Progenitor cell of endocrine pancreas (in vitro differentiated cells): ENCODE data around the gene GSG1L2. TPM values are rescaled to one million over a fixed set of nuclear protein-coding genes. Genes with fewer than 3 reads are reported as not detected.

ENCODE experiments used
- DNase-seq: peaks from one replicate; pipeline ENCODE4 v3.0.0; 2021; ENCODE audit warnings: low spot score; ENCODE audit not compliant: unreplicated experiment
- H3K27ac Mint-ChIP-seq: 2 replicates; pipeline ENCODE4 v1.8.0; 2021; ENCODE audit warnings: mild to moderate bottlenecking, moderate library complexity, mixed read lengths
- H3K27me3 Mint-ChIP-seq: 2 replicates; pipeline ENCODE4 v1.8.0; 2021; ENCODE audit warnings: mixed read lengths
- H3K36me3 Mint-ChIP-seq: 2 replicates; pipeline ENCODE4 v1.8.0; 2022; ENCODE audit warnings: mixed read lengths; ENCODE audit not compliant: insufficient read depth
- H3K4me1 Mint-ChIP-seq: 2 replicates; pipeline ENCODE4 v1.8.0; 2021; ENCODE audit warnings: low read depth, mixed read lengths
- H3K4me3 Mint-ChIP-seq: 2 replicates; pipeline ENCODE4 v1.8.0; 2021; ENCODE audit warnings: low read depth, mild to moderate bottlenecking, moderate library complexity, mixed read lengths
- H3K9me3 Mint-ChIP-seq: 2 replicates; pipeline ENCODE4 v1.8.0; 2021; ENCODE audit warnings: low read depth, mixed read lengths
- CTCF ChIP-seq: fragments of 200-600 bp; sonication (generic); IDR thresholded peaks from one replicate; pipeline ENCODE4 v1.5.0; 2021; ENCODE audit warnings: antibody characterized with exemption, mild to moderate bottlenecking; ENCODE audit not compliant: unreplicated experiment
- total RNA-seq: library from RNA; stranded (reverse); gene quantifications from 2 replicates; pipeline ENCODE4 v1.2.1, GENCODE V29; 2021

Gene GSG1L2
- total RNA-seq, 1 donor from 2014 or later, result not detected

GRCh38 chr17:9837551-9838471 lies 15.9 kb upstream of the GSG1L2 start:
- no peak for DNase-seq
- Mint-ChIP-seq H3K9me3 (no peaks in the 10 kb centered on the region), H3K27me3 (peaks cover 25% of the 10 kb centered on the region), H3K4me1 (no peaks in the 10 kb centered on the region), H3K36me3 (no peaks in the 10 kb centered on the region), H3K27ac (no peak overlapping the region), H3K4me3 (no peak overlapping the region)
- TF ChIP-seq CTCF, result no peak

- no peaks in the 10 kb centered on the region for H3K36me3 Mint-ChIP-seq
- no peaks in the 10 kb centered on the region for H3K9me3 Mint-ChIP-seq
- no peaks in the 10 kb centered on the region for H3K4me1 Mint-ChIP-seq
- H3K4me3 Mint-ChIP-seq, result no peak overlapping the region
- DNase-seq, result no peak
- peaks cover 17% of the 10 kb centered on the region for H3K27me3 Mint-ChIP-seq
- no peak for TF ChIP-seq CTCF
- no peak overlapping the region for H3K27ac Mint-ChIP-seq
These were observed 12.0 kb upstream of the GSG1L2 start for GRCh38 chr17:9833922-9834321.

DNA sequence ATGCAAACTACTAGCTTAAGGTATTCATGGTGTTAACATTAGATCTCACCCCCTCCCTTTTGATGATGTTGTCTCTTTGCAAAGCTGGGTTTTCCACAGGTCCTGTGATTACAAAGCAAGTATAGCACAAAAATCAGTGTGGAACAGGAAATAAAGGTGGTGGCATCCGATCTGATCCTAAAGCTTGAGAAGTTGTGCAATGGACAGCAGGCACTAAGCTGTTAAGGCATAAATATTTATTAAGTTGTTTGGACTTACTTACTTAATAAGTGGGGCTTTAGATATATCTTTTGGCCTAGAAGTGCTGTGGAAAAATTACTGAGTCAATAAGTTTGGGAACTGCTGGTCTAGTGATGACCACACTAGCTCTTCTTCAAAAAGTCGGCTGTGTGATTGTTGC lies 8.8 kb upstream of the GSG1L2 start:
- Mint-ChIP-seq H3K27ac (no peak overlapping the region), H3K27me3 (peaks cover 3% of the 10 kb centered on the region), H3K4me1 (peaks cover 2% of the 10 kb centered on the region), H3K4me3 (no peak overlapping the region), H3K36me3 (no peaks in the 10 kb centered on the region), H3K9me3 (no peaks in the 10 kb centered on the region)
- no peak for TF ChIP-seq CTCF
- DNase-seq, result no peak

DNA sequence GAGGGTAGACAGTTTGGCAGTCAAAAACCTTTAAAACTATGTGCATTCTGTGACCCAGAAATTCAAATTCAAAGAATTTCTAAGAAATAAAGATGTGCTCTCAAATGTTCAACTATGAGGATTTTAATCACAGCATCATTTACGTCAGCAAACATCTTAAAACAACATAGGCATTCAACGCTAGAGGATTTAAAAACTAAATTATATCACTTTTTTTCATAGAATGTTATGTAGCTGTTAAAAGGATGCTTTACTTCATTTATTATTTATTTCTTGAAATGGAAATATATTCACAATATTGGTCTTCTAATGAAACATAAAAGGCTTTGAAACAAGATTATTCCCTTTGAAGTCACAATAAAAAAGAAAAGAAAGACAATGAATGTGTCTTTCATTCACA lies 7.5 kb upstream of the GSG1L2 start:
- DNase-seq, result no peak
- Mint-ChIP-seq H3K27ac (no peak overlapping the region), H3K36me3 (no peaks in the 10 kb centered on the region), H3K27me3 (peaks cover 11% of the 10 kb centered on the region), H3K9me3 (no peaks in the 10 kb centered on the region), H3K4me3 (no peak overlapping the region), H3K4me1 (peaks cover 2% of the 10 kb centered on the region)
- no peak for TF ChIP-seq CTCF

DNA sequence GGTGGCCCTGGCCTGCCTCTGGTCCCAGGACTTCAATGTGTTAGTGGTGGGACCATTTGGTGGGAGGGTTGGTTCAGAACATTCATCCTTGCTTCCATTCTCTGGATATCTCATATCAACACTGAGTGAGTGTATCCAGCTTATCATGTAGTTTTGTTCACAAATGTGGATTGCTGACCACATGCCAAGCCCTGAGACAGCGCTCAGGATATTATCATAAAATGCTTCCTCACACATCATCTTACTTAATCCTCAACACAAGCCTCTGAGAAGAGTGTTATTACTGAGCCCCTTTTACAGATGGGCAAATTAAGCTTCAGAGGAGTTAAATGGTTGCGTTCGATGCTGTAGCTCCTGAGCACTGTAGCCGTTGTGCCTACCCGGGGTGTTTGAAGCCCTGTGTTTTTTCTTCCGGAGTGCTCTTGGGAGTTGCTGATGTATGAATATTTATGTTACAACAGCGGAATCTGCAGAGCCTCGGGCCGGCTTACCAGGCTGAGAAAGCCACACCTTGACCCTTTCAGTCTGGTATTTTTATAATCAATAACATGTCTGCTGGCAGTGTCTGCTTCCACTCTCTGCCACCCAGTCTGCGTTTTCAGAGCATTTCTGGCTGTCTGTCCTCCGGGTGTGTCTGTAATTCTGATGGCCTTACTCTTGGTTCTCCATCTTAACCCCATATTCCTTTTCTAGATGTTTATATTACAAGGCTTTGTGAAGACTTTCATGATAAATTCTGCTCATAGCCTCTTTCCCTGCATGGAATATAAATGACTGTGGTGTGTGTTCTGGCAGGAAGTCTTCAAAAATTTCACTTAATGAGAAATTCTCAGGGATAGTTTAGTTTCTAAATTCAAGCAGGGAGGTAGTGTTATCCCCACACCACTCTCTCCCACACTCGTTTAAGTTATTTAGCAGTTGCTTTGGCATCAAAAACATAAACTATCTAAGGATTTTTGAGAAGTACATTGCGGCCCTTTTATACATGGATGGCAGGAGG lies 6.7 kb upstream of the GSG1L2 start:
- Mint-ChIP-seq H3K9me3 (no peaks in the 10 kb centered on the region), H3K36me3 (no peaks in the 10 kb centered on the region), H3K27ac (no peak overlapping the region), H3K27me3 (peaks cover 15% of the 10 kb centered on the region), H3K4me3 (no peak overlapping the region), H3K4me1 (peaks cover 2% of the 10 kb centered on the region)
- DNase-seq, result no peak
- no peak for TF ChIP-seq CTCF
